HG03558 (cell line): Measurements from ENCODE around the gene C22orf15.

Experiments
- ATAC-seq: cut with Tn5 transposase; IDR thresholded peaks from one replicate; pipeline ENCODE4 v1.9.1; 2021; ENCODE audit warnings: moderate number of reproducible peaks; ENCODE audit not compliant: unreplicated experiment; ENCODE audit errors: extremely low read depth

C22orf15 gene

GRCh38 chr22:23750367-23750713, 12.4 kb upstream of the C22orf15 start:
- ATAC-seq, result no peak

GRCh38 chr22:23750714-23751440, 11.9 kb upstream of the C22orf15 start, which contains the start of gene ZNF70:
Gene ZNF70, minus strand, starts transcription at chr22:23751112. Its CDS starts 5,972 bp downstream, at chr22:23745140.
- ATAC-seq, result no peak

GRCh38 chr22:23751441-23751996, 11.3 kb upstream of the C22orf15 start:
- ATAC-seq, result no peak

GRCh38 chr22:23752090-23752691, 10.6 kb upstream of the C22orf15 start:
- ATAC-seq, result no peak

GRCh38 chr22:23752750-23753149, 10.0 kb upstream of the C22orf15 start:
- no peak for ATAC-seq

- no peak for ATAC-seq
Observed at GRCh38 chr22:23753385-23753784, 9.4 kb upstream of the C22orf15 start.

- ATAC-seq, result no peak
Observed at GRCh38 chr22:23754220-23754919, 8.4 kb upstream of the C22orf15 start, which contains the start of gene VPREB3. Gene VPREB3, minus strand, starts transcription at chr22:23754425. Its CDS starts 62 bp downstream, at chr22:23754363.

- no peak for ATAC-seq
Observed at GRCh38 chr22:23754980-23755636, 7.7 kb upstream of the C22orf15 start.

GRCh38 chr22:23755711-23756110, 7.1 kb upstream of the C22orf15 start:
- no peak for ATAC-seq

- no peak for ATAC-seq
Observed at GRCh38 chr22:23756891-23757290, 5.9 kb upstream of the C22orf15 start.

- no peak for ATAC-seq
Observed at GRCh38 chr22:23759566-23759965, 3.2 kb upstream of the C22orf15 start.

- ATAC-seq, result no peak
Observed at GRCh38 chr22:23760056-23760455, 2.7 kb upstream of the C22orf15 start.

- no peak for ATAC-seq
Observed at GRCh38 chr22:23763579-23763945, 772 bp downstream of the C22orf15 start.

GRCh38 chr22:23763954-23764353, 1.2 kb downstream of the C22orf15 start:
- no peak for ATAC-seq

GRCh38 chr22:23764899-23765881, 2.4 kb downstream of the C22orf15 start:
- no peak for ATAC-seq

GRCh38 chr22:23767303-23767672, 4.5 kb downstream of the C22orf15 start:
- ATAC-seq, result no peak

GRCh38 chr22:23767673-23768548, 5.1 kb downstream of the C22orf15 start, which contains the start of gene CHCHD10:
Gene CHCHD10, minus strand, starts transcription at chr22:23767972. Its CDS starts 98 bp downstream, at chr22:23767874.
- ATAC-seq, result no peak

- ATAC-seq, result no peak
Observed at GRCh38 chr22:23769321-23769965, 6.7 kb downstream of the C22orf15 start.
